SU-DHL-6 (cell line): Measurements from ENCODE around the gene U2AF1L4.

Source experiments
- H2AFZ ChIP-seq: fragments of 200-600 bp; sonication (generic); 2 replicates; pipeline ENCODE4 v1.6.1; 2014; ENCODE audit warnings: low read depth, mild to moderate bottlenecking, moderate library complexity, mixed read lengths, antibody characterized with exemption, low read length; ENCODE audit not compliant: severe bottlenecking
- H3F3A ChIP-seq: fragments of 200-600 bp; shearing (Covaris generic); 2 replicates; pipeline ENCODE4 v1.6.0; 2016; ENCODE audit warnings: antibody characterized with exemption, mild to moderate bottlenecking; ENCODE audit not compliant: insufficient read depth
- H3K27ac ChIP-seq: fragments of 200-600 bp; sonication (generic); 2 replicates; pipeline ENCODE4 v1.5.1; 2016; ENCODE audit warnings: low read depth, mild to moderate bottlenecking, low read length, moderate library complexity, mixed read lengths
- H3K27me3 ChIP-seq: fragments of 200-600 bp; sonication (generic), shearing (Covaris generic); 2 replicates; pipeline ENCODE4 v1.6.0; 2014; ENCODE audit warnings: mild to moderate bottlenecking, low read length
- H3K36me3 ChIP-seq: fragments of 200-600 bp; sonication (generic); 2 replicates; pipeline ENCODE4 v1.6.1; 2014; ENCODE audit warnings: mild to moderate bottlenecking, low read length, mixed read lengths
- H3K4me2 ChIP-seq: fragments of 300-600, 200-600 bp; shearing (Covaris generic), sonication (generic); 2 replicates; pipeline ENCODE4 v1.6.0; 2014; ENCODE audit warnings: low read length, low read depth, mild to moderate bottlenecking; ENCODE audit not compliant: poor library complexity, severe bottlenecking
- H3K4me3 ChIP-seq: fragments of 200-600 bp; sonication (generic); 2 replicates; pipeline ENCODE4 v1.5.1; 2014; ENCODE audit warnings: antibody characterized with exemption, low read length, mild to moderate bottlenecking, mixed read lengths; ENCODE audit not compliant: insufficient read depth, poor library complexity, severe bottlenecking
- H3K79me2 ChIP-seq: fragments of 200-600 bp; sonication (generic); 2 replicates; pipeline ENCODE4 v1.6.1; 2014; ENCODE audit warnings: mild to moderate bottlenecking, low read length, moderate library complexity; ENCODE audit not compliant: insufficient read depth
- H3K9ac ChIP-seq: fragments of 200-600 bp; sonication (generic); 2 replicates; pipeline ENCODE4 v1.7.0; 2014; ENCODE audit warnings: mild to moderate bottlenecking, low read length
- H3K9me2 ChIP-seq: fragments of 200-600 bp; sonication (generic); replicated peaks from 2 replicates; pipeline ENCODE4 v1.6.1; 2014; ENCODE audit warnings: low read length; ENCODE audit not compliant: insufficient read depth
- H3K9me3 ChIP-seq: fragments of 200-600 bp; sonication (generic); 2 replicates; pipeline ENCODE4 v1.6.1; 2014; ENCODE audit warnings: low read length, mixed read lengths; ENCODE audit not compliant: insufficient read depth
- H4K20me1 ChIP-seq: fragments of 200-600 bp; sonication (generic); 2 replicates; pipeline ENCODE4 v1.6.1; 2014; ENCODE audit warnings: low read depth, mild to moderate bottlenecking, antibody characterized with exemption, low read length, moderate library complexity, mixed read lengths
- CTCF ChIP-seq: fragments of 200-600 bp; sonication (generic); IDR thresholded peaks from one replicate; pipeline ENCODE4 v1.5.1; 2017; ENCODE audit warnings: antibody characterized with exemption, mild to moderate bottlenecking, low read length, moderate library complexity; ENCODE audit not compliant: insufficient read depth, poor library complexity, severe bottlenecking
- EZH2phosphoT487 ChIP-seq: fragments of 200-600 bp; sonication (generic), shearing (Covaris generic); conservative IDR thresholded peaks from 2 replicates; pipeline ENCODE4 v1.6.1; 2018; ENCODE audit warnings: mild to moderate bottlenecking, antibody characterized with exemption, low read length, moderate library complexity, mixed read lengths

The U2AF1L4 gene

GRCh38 chr19:35693835-35694599 lies 51.2 kb downstream of the U2AF1L4 start:
- TF ChIP-seq CTCF (peak; percentile 95), EZH2phosphoT487 (no peak)
- no peaks in the 10 kb centered on the region for H3F3A ChIP-seq
- no peaks in the 10 kb centered on the region for H3K79me2 ChIP-seq
- H3K9me3 ChIP-seq, result no peaks in the 10 kb centered on the region
- no peaks in the 10 kb centered on the region for H3K27me3 ChIP-seq
- no peak overlapping the region for H3K27ac ChIP-seq
- no peaks in the 10 kb centered on the region for H3K9me2 ChIP-seq
- no peaks in the 10 kb centered on the region for H4K20me1 ChIP-seq
- no peak overlapping the region for H3K4me2 ChIP-seq
- H3K4me3 ChIP-seq, result no peak overlapping the region
- no peak overlapping the region for H3K9ac ChIP-seq
- no peaks in the 10 kb centered on the region for H3K36me3 ChIP-seq
- no peak overlapping the region for H2AFZ ChIP-seq

GRCh38 chr19:35693422-35693821 lies 51.8 kb downstream of the U2AF1L4 start:
- TF ChIP-seq CTCF, result no peak
- no peak for TF ChIP-seq EZH2phosphoT487
- H4K20me1 ChIP-seq, result no peaks in the 10 kb centered on the region
- H3K9me3 ChIP-seq, result no peaks in the 10 kb centered on the region
- H3K27me3 ChIP-seq, result no peaks in the 10 kb centered on the region
- no peak overlapping the region for H3K9ac ChIP-seq
- no peaks in the 10 kb centered on the region for H3K36me3 ChIP-seq
- no peaks in the 10 kb centered on the region for H3K79me2 ChIP-seq
- no peak overlapping the region for H3K27ac ChIP-seq
- no peaks in the 10 kb centered on the region for H3K9me2 ChIP-seq
- no peaks in the 10 kb centered on the region for H3F3A ChIP-seq
- H3K4me3 ChIP-seq, result no peak overlapping the region
- no peak overlapping the region for H2AFZ ChIP-seq
- H3K4me2 ChIP-seq, result no peak overlapping the region
